HEK293T (cell line): ENCODE measurements around the gene DTNB.

Experiments used
- ELF4 ChIP-seq: fragments of 450-650 bp; IDR thresholded peaks from 2 replicates; pipeline ENCODE4 v1.6.1; 2017; ENCODE audit warnings: antibody characterized with exemption
- FOXM1 ChIP-seq: fragments of 450-650 bp; IDR thresholded peaks from 2 replicates; pipeline ENCODE4 v1.6.1; 2017; ENCODE audit warnings: mild to moderate bottlenecking, borderline replicate concordance
- HDGF ChIP-seq: fragments of 450-650 bp; IDR thresholded peaks from 2 replicates; pipeline ENCODE4 v1.6.1; 2017; ENCODE audit warnings: antibody characterized with exemption, borderline replicate concordance
- NFRKB ChIP-seq: fragments of 450-650 bp; IDR thresholded peaks from 2 replicates; pipeline ENCODE4 v1.6.1; 2016; ENCODE audit warnings: mild to moderate bottlenecking, moderate library complexity
- SP1 ChIP-seq: fragments of 450-650 bp; IDR thresholded peaks from 2 replicates; pipeline ENCODE4 v1.6.1; 2017
- SUZ12 ChIP-seq: fragments of 450-650 bp; IDR thresholded peaks from 2 replicates; pipeline ENCODE4 v1.6.1; 2016; ENCODE audit warnings: mild to moderate bottlenecking
- TARDBP ChIP-seq: fragments of 450-650 bp; IDR thresholded peaks from 2 replicates; pipeline ENCODE4 v1.6.1; 2016
- TF ChIP-seq, protein P1 (sequence below): fragments of 450-650 bp; IDR thresholded peaks from 2 replicates; pipeline ENCODE4 v1.6.1; 2016

DNA sequence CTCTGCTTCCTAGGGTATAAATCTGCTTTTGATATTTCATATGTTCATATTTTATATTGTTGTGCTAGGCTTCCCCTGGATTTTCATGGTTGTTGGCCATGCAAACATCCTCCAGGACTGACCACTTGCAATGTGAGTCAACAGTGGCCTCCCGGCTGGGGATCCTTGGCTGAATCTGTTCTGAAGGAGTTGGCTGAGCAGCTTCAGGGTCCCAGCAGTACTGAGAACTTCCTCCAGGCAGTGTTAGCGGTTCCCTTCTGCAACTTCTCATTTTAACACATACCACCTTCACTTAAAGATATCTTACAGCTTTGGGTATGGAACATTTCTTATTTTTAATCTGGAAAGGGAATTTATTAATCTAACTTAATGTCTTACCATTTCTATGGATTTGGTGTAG lies 122.1 kb downstream of the DTNB start:
- TF ChIP-seq TARDBP (no peak), NFRKB (no peak), ELF4 (no peak), SP1 (no peak), HDGF (no peak), SUZ12 (no peak), FOXM1 (no peak)
- TF ChIP-seq, protein P1, sequence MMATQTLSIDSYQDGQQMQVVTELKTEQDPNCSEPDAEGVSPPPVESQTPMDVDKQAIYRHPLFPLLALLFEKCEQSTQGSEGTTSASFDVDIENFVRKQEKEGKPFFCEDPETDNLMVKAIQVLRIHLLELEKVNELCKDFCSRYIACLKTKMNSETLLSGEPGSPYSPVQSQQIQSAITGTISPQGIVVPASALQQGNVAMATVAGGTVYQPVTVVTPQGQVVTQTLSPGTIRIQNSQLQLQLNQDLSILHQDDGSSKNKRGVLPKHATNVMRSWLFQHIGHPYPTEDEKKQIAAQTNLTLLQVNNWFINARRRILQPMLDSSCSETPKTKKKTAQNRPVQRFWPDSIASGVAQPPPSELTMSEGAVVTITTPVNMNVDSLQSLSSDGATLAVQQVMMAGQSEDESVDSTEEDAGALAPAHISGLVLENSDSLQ: no peak
